ENCODE measurements around the gene OLFM2. TPM values are rescaled to one million over a fixed set of nuclear protein-coding genes. Genes with fewer than 3 reads are reported as not detected.

The OLFM2 gene
- total RNA-seq, 4 donors from 2014 or later: 0.25 to 0.78 TPM; not detected in 2

DNA sequence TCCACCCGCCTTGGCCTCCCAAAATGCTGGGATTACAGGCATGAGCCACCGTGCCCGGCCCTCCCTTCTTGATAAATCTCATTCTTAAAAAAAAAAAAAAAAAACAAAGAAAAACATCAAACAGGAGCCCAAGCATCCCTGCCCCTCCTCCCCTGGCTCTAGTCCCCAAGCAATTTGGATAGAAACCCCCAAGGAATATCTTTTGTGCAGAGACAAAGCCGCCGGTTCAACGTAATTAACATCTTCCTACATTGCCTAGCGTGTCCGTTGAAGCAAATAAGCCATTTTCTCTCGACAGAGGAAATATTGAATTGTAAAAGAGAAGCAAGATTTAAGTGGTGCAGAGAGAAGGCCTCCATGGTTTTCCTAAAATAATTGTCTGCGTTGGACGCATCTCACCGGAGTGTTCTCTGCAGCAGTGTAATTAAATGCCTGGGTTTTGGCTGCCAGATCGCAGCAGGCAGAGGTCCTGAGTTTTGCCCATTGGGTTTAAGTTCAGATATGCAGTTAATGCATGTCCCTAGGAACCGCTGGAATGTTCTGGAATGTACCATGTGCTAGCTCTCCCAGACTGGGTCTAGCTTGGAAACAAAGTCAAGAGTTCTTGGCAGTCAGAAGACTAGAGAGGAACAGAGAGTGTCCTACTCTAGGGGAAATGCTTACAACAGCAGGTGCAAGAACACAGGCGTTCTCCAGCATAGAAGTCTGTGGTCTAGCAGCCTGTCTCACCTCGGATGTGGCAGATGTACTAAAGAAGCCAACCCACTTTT is 70.4 kb downstream of the OLFM2 start:
- ATAC-seq (no peak), DNase-seq (no peak)
- intact Hi-C loops (cut with DNase I; ENCODE audit: low total_unique reads) (no loop called here), in situ Hi-C loops (cut with MboI; ENCODE audit: low sequenced_read_pairs in 4 of 4) (no loop called here)
- Histone ChIP-seq H3K4me1 (no peaks in the 10 kb centered on the region), H3K27ac (no peak overlapping the region), H3K27me3 (no peaks in the 10 kb centered on the region), H3K9me3 (no peaks in the 10 kb centered on the region), H3K4me3 (no peak overlapping the region), H3K36me3 (no peaks in the 10 kb centered on the region)
- TF ChIP-seq, protein P1, sequence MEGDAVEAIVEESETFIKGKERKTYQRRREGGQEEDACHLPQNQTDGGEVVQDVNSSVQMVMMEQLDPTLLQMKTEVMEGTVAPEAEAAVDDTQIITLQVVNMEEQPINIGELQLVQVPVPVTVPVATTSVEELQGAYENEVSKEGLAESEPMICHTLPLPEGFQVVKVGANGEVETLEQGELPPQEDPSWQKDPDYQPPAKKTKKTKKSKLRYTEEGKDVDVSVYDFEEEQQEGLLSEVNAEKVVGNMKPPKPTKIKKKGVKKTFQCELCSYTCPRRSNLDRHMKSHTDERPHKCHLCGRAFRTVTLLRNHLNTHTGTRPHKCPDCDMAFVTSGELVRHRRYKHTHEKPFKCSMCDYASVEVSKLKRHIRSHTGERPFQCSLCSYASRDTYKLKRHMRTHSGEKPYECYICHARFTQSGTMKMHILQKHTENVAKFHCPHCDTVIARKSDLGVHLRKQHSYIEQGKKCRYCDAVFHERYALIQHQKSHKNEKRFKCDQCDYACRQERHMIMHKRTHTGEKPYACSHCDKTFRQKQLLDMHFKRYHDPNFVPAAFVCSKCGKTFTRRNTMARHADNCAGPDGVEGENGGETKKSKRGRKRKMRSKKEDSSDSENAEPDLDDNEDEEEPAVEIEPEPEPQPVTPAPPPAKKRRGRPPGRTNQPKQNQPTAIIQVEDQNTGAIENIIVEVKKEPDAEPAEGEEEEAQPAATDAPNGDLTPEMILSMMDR (IDR thresholded peaks at IDR 0.05 in 4 of 5, conservative IDR thresholded peaks at IDR 0.05 in 1 of 5): no peak
- TF ChIP-seq POLR2A (IDR thresholded peaks at IDR 0.05): no peak

- ATAC-seq: no peak
- in situ Hi-C loops (cut with MboI; ENCODE audit: low sequenced_read_pairs in 4 of 4): no loop called here
Measured at GRCh38 chr19:9863759-9864158, 72.6 kb downstream of the OLFM2 start.

DNA sequence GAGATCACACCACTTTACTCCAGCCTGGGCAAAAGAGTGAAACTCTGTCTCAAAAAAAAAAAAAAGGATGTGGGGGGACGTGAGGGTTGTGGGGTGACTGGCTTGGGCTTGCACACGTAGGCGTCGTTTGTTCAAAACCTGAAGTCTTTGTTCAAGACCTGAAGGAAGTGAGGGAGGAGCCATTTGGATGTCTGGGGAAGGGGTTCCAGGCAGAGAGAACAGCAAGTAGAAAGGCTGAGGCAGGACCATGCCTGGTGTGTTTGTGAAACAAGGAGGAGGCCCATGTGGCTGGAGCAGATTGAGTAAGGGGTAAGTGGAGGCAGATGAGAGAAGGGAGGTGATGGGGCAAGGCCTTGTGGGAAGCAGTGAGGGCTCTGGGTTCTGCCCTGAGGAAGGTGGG is 73.4 kb downstream of the OLFM2 start:
- ATAC-seq (no peak), DNase-seq (no peak)
- Histone ChIP-seq H3K4me1 (no peaks in the 10 kb centered on the region), H3K9me3 (no peaks in the 10 kb centered on the region), H3K4me3 (no peak overlapping the region), H3K27ac (no peak overlapping the region), H3K36me3 (no peaks in the 10 kb centered on the region), H3K27me3 (no peaks in the 10 kb centered on the region)
- in situ Hi-C loops (cut with MboI; ENCODE audit: low sequenced_read_pairs in 4 of 4): no loop called here
- intact Hi-C loops (cut with DNase I; ENCODE audit: low total_unique reads): no loop called here
- TF ChIP-seq, protein P1 (IDR thresholded peaks at IDR 0.05 in 4 of 5, conservative IDR thresholded peaks at IDR 0.05 in 1 of 5): no peak
- TF ChIP-seq POLR2A (IDR thresholded peaks at IDR 0.05): no peak

More at GRCh38 chr19:9863759-9864158, 72.6 kb downstream of the OLFM2 start:
- intact Hi-C loops (cut with DNase I; ENCODE audit: low total_unique reads): no loop called here
- H3K27ac ChIP-seq: no peak overlapping the region
- no peaks in the 10 kb centered on the region for H3K36me3 ChIP-seq
- H3K4me1 ChIP-seq: no peaks in the 10 kb centered on the region
- no peaks in the 10 kb centered on the region for H3K27me3 ChIP-seq
- no peak for TF ChIP-seq POLR2A (IDR thresholded peaks at IDR 0.05)
- TF ChIP-seq, protein P1 (IDR thresholded peaks at IDR 0.05 in 4 of 5, conservative IDR thresholded peaks at IDR 0.05 in 1 of 5): no peak
- DNase-seq: no peak
- H3K9me3 ChIP-seq: no peaks in the 10 kb centered on the region
- H3K4me3 ChIP-seq: no peak overlapping the region

- Histone ChIP-seq H3K27ac (no peak overlapping the region), H3K4me3 (no peak overlapping the region), H3K27me3 (no peaks in the 10 kb centered on the region), H3K36me3 (no peaks in the 10 kb centered on the region), H3K9me3 (no peaks in the 10 kb centered on the region), H3K4me1 (no peaks in the 10 kb centered on the region)
- no peak for TF ChIP-seq POLR2A (IDR thresholded peaks at IDR 0.05)
- TF ChIP-seq, protein P1 (IDR thresholded peaks at IDR 0.05 in 4 of 5, conservative IDR thresholded peaks at IDR 0.05 in 1 of 5): no peak
- intact Hi-C loops (cut with DNase I; ENCODE audit: low total_unique reads): no loop called here
- ATAC-seq: no peak
- in situ Hi-C loops (cut with MboI; ENCODE audit: low sequenced_read_pairs in 4 of 4): no loop called here
- DNase-seq: no peak
Measured at GRCh38 chr19:9861503-9861902, 74.8 kb downstream of the OLFM2 start.
